Astrocyte (in vitro differentiated cells and primary cell): ENCODE data around the gene PAM. TPM values are rescaled to one million over a fixed set of nuclear protein-coding genes. Genes with fewer than 3 reads are reported as not detected.

Experiments
- DNase-seq: peaks from one replicate; pipeline ENCODE4 v3.0.0-alpha.2; 2010; ENCODE audit warnings: low read depth
- FAIRE-seq: peaks from 2 replicates; lab custom pipeline; 2011; peaks lifted over from hg19 to GRCh38; lab: Jason Lieb, UNC
- H2AFZ ChIP-seq: 2 replicates; pipeline ENCODE4 v1.6.0; 2012; ENCODE audit warnings: low read depth, low read length, inconsistent platforms
- H3K27ac ChIP-seq: 2 replicates; pipeline ENCODE4 v1.5.1; 2011; ENCODE audit warnings: low read depth, low read length, inconsistent platforms
- H3K27me3 ChIP-seq: 2 replicates; pipeline ENCODE4 v1.6.0; 2011; ENCODE audit warnings: low read length, inconsistent platforms; ENCODE audit not compliant: insufficient read depth
- H3K36me3 ChIP-seq: 2 replicates; pipeline ENCODE4 v1.5.1; 2011; ENCODE audit warnings: low read length, inconsistent platforms; ENCODE audit not compliant: insufficient read depth
- H3K4me1 ChIP-seq: 2 replicates; pipeline ENCODE4 v1.5.1; 2011; ENCODE audit warnings: low read length, inconsistent platforms; ENCODE audit not compliant: insufficient read depth
- H3K4me2 ChIP-seq: 2 replicates; pipeline ENCODE4 v1.6.0; 2012; ENCODE audit warnings: low read length, inconsistent platforms
- H3K4me3 ChIP-seq: 2 replicates; pipeline ENCODE4 v1.5.1; 2011; ENCODE audit warnings: low read depth, mild to moderate bottlenecking, low read length, inconsistent platforms; ENCODE audit not compliant: insufficient read depth
- H3K79me2 ChIP-seq: 2 replicates; pipeline ENCODE4 v1.6.0; 2012; ENCODE audit warnings: mild to moderate bottlenecking, low read length, inconsistent platforms; ENCODE audit not compliant: insufficient read depth
- H3K9ac ChIP-seq: 2 replicates; pipeline ENCODE4 v1.6.0; 2012; ENCODE audit warnings: mild to moderate bottlenecking, low read length, inconsistent platforms
- H3K9me3 ChIP-seq: 2 replicates; pipeline ENCODE4 v1.5.1; 2012; ENCODE audit warnings: low read depth, mild to moderate bottlenecking, low read length, inconsistent platforms; ENCODE audit not compliant: insufficient read depth
- H4K20me1 ChIP-seq: 2 replicates; pipeline ENCODE4 v1.6.0; 2012; ENCODE audit warnings: low read length, inconsistent platforms; ENCODE audit not compliant: insufficient read depth
- H3K27ac Mint-ChIP-seq: one replicate; pipeline ENCODE4 v1.8.0; 2021; ENCODE audit warnings: mild to moderate bottlenecking, mixed read lengths; ENCODE audit not compliant: unreplicated experiment
- H3K27me3 Mint-ChIP-seq: one replicate; pipeline ENCODE4 v1.8.0; 2021; ENCODE audit warnings: low read depth, mixed read lengths; ENCODE audit not compliant: unreplicated experiment
- H3K36me3 Mint-ChIP-seq: one replicate; pipeline ENCODE4 v1.8.0; 2021; ENCODE audit warnings: low read depth, mixed read lengths; ENCODE audit not compliant: unreplicated experiment
- H3K4me1 Mint-ChIP-seq: one replicate; pipeline ENCODE4 v1.8.0; 2021; ENCODE audit warnings: low read depth, mixed read lengths; ENCODE audit not compliant: unreplicated experiment
- H3K4me3 Mint-ChIP-seq: one replicate; pipeline ENCODE4 v1.8.0; 2021; ENCODE audit warnings: mild to moderate bottlenecking, moderate library complexity, mixed read lengths; ENCODE audit not compliant: unreplicated experiment
- H3K9me3 Mint-ChIP-seq: one replicate; pipeline ENCODE4 v1.8.0; 2021; ENCODE audit warnings: mild to moderate bottlenecking, mixed read lengths; ENCODE audit not compliant: unreplicated experiment
- EZH2 ChIP-seq: IDR thresholded peaks from 2 replicates; pipeline ENCODE4 v1.6.1; 2012; ENCODE audit warnings: mild to moderate bottlenecking, low read length, inconsistent platforms; ENCODE audit not compliant: insufficient read depth
- total RNA-seq: library from RNA; stranded (reverse); gene quantifications from 2 replicates; pipeline ENCODE4 v1.2.1, GENCODE V29; 2021
- TF ChIP-seq, protein P1 (sequence below): IDR thresholded peaks from 2 replicates; pipeline ENCODE4 v1.5.1; 2011; ENCODE audit warnings: low read depth, mild to moderate bottlenecking, inconsistent platforms, low read length, moderate library complexity; ENCODE audit not compliant: insufficient read depth

PAM gene
- total RNA-seq, 1 donor from 2014 or later, result 301 TPM

DNA sequence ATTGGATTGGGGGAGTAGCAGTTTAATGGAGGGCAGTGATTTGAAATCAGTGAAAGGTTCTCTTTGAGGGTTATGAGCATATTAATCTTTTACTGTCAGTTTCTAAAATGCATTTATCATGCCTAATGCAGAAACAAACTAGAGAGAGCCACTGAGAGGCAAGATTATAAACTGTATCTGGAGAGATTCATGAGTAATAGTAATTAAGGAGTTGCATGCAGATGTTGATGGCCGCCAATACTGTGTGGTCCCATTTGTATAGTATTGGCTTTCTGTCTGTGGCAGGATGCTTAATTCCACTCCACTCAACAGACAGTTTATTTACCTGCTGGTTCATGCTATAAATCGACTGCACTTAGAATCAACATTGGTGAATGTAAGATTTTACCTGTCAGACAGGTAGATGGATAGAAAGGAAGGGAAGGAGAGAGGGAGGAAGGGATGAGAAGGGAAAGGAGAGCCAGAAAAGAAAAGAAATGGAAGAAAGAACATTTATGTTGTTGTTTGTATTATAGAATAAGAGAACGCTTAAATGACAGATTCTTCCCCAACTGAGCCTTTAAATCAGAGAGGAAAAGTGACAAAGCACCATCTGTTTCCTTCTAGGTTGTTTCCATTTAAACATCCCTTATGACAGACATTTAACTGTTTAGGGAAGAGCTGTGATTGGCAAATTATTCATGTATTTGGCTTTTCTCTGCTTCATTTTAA is 146.5 kb downstream of the PAM start:
- Histone ChIP-seq H3K36me3 (no peaks in the 10 kb centered on the region), H3K4me1 (no peaks in the 10 kb centered on the region), H3K79me2 (no peaks in the 10 kb centered on the region), H3K27ac (no peak overlapping the region), H4K20me1 (no peaks in the 10 kb centered on the region), H3K9me3 (no peaks in the 10 kb centered on the region), H2AFZ (no peak overlapping the region), H3K4me3 (no peak overlapping the region), H3K27me3 (no peaks in the 10 kb centered on the region), H3K4me2 (no peak overlapping the region), H3K9ac (no peak overlapping the region)
- Mint-ChIP-seq H3K9me3 (no peaks in the 10 kb centered on the region), H3K27ac (no peak overlapping the region), H3K4me3 (no peak overlapping the region), H3K36me3 (peaks cover 8% of the 10 kb centered on the region), H3K27me3 (no peaks in the 10 kb centered on the region), H3K4me1 (peaks cover 8% of the 10 kb centered on the region)
- TF ChIP-seq EZH2, result no peak
- TF ChIP-seq, protein P1, sequence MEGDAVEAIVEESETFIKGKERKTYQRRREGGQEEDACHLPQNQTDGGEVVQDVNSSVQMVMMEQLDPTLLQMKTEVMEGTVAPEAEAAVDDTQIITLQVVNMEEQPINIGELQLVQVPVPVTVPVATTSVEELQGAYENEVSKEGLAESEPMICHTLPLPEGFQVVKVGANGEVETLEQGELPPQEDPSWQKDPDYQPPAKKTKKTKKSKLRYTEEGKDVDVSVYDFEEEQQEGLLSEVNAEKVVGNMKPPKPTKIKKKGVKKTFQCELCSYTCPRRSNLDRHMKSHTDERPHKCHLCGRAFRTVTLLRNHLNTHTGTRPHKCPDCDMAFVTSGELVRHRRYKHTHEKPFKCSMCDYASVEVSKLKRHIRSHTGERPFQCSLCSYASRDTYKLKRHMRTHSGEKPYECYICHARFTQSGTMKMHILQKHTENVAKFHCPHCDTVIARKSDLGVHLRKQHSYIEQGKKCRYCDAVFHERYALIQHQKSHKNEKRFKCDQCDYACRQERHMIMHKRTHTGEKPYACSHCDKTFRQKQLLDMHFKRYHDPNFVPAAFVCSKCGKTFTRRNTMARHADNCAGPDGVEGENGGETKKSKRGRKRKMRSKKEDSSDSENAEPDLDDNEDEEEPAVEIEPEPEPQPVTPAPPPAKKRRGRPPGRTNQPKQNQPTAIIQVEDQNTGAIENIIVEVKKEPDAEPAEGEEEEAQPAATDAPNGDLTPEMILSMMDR, result no peak
- FAIRE-seq, result no peak
- DNase-seq, result no peak

DNA sequence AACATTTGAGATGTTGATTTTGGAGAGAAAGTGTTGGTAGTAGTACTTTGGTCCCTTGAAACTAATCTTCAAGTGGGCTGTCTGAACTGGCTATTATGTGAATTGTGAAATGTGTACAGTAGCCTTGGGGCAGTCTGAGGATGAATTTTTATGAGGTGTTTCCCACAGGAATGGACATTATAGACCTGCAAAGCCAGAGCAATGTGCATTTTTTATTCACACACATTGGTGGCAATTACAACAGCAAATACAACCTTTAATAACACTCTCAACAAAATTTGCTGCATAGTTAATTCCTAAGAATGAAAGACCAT is 147.0 kb downstream of the PAM start:
- no peak overlapping the region for H3K4me3 ChIP-seq
- peaks cover 8% of the 10 kb centered on the region for H3K4me1 Mint-ChIP-seq
- H3K79me2 ChIP-seq, result no peaks in the 10 kb centered on the region
- DNase-seq, result no peak
- no peak overlapping the region for H3K27ac ChIP-seq
- peaks cover 12% of the 10 kb centered on the region for H3K36me3 Mint-ChIP-seq
- no peak overlapping the region for H3K9ac ChIP-seq
- H3K9me3 Mint-ChIP-seq, result no peaks in the 10 kb centered on the region
- H3K9me3 ChIP-seq, result no peaks in the 10 kb centered on the region
- H3K36me3 ChIP-seq, result no peaks in the 10 kb centered on the region
- H3K27ac Mint-ChIP-seq, result no peak overlapping the region
- H3K27me3 Mint-ChIP-seq, result no peaks in the 10 kb centered on the region
- no peak overlapping the region for H3K4me2 ChIP-seq
- no peak overlapping the region for H2AFZ ChIP-seq
- TF ChIP-seq EZH2, result no peak
- TF ChIP-seq, protein P1, result no peak
- H3K27me3 ChIP-seq, result no peaks in the 10 kb centered on the region
- H3K4me3 Mint-ChIP-seq, result no peak overlapping the region
- FAIRE-seq, result no peak
- no peaks in the 10 kb centered on the region for H3K4me1 ChIP-seq
- no peaks in the 10 kb centered on the region for H4K20me1 ChIP-seq

- Histone ChIP-seq H3K4me3 (no peak overlapping the region), H3K36me3 (no peaks in the 10 kb centered on the region), H3K4me2 (no peak overlapping the region), H3K27ac (no peak overlapping the region), H3K4me1 (no peaks in the 10 kb centered on the region), H3K9me3 (no peaks in the 10 kb centered on the region), H3K9ac (no peak overlapping the region), H3K79me2 (no peaks in the 10 kb centered on the region), H4K20me1 (no peaks in the 10 kb centered on the region), H3K27me3 (no peaks in the 10 kb centered on the region), H2AFZ (no peak overlapping the region)
- DNase-seq (no peak), FAIRE-seq (no peak)
- no peak for TF ChIP-seq EZH2
- TF ChIP-seq, protein P1, result no peak
- Mint-ChIP-seq H3K4me1 (peaks cover 8% of the 10 kb centered on the region), H3K27me3 (no peaks in the 10 kb centered on the region), H3K36me3 (peaks cover 12% of the 10 kb centered on the region), H3K9me3 (no peaks in the 10 kb centered on the region), H3K27ac (no peak overlapping the region), H3K4me3 (no peak overlapping the region)
Measured at GRCh38 chr5:102902647-102903046, 147.5 kb downstream of the PAM start.
